ENCODE measurements around the gene RAD17.
"Not testable (repeated sequence)": the region's sequence is repeated elsewhere in the genome, so short reads cannot be mapped to it uniquely, and the experiment has no call there.

RAD17 gene, protein sequence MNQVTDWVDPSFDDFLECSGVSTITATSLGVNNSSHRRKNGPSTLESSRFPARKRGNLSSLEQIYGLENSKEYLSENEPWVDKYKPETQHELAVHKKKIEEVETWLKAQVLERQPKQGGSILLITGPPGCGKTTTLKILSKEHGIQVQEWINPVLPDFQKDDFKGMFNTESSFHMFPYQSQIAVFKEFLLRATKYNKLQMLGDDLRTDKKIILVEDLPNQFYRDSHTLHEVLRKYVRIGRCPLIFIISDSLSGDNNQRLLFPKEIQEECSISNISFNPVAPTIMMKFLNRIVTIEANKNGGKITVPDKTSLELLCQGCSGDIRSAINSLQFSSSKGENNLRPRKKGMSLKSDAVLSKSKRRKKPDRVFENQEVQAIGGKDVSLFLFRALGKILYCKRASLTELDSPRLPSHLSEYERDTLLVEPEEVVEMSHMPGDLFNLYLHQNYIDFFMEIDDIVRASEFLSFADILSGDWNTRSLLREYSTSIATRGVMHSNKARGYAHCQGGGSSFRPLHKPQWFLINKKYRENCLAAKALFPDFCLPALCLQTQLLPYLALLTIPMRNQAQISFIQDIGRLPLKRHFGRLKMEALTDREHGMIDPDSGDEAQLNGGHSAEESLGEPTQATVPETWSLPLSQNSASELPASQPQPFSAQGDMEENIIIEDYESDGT

DNA sequence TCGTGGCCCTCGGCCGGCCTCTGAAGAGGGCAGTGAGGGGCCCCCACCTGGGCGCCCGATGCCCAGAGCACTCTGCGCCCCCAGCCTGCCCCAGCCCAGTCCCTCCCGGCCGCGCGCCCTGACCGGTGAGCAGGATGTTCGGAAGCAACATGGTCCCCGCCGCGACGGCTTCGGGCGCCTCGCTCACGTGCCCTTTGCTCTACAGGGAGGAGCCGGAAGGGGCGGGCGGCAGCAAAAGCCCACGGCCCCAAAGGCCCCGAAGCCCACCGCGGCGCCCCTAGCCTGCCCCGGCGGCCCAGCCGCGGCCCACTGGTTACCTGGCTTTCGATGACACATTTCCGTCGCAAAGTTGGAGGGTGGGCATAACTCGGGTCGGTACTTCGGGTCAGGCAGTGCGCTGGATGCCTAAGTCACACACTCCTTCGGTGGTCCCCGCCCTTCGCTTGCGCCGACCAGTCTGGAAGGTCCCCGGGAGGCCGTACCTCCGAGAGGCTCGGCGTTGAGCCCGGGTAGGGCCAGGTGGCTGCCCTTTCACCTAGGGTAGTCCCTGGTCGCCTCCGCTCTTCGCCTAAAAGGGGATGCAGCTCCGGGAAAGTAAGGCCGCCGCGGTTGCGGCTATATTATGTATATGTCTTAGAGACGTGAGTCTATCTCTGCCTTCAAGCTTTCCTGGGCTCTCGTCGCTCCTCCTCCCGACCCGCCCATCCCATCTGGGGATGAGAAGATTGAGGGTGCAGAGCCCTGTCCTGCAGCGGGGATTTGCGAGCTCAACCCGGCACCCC lies at the start of gene RAD17, which contains the start of the genes AK6 and TAF9:
TSS of gene RAD17 (plus strand) at position 479 of the 782 bp plus-strand sequence. CDS start 2,391 bp downstream, outside the sequence.
TSS of gene AK6 (minus strand) at position 181 of the 782 bp plus-strand sequence. CDS start at position 151, 30 bp downstream.
TSS of gene TAF9 (minus strand) at position 181 of the 782 bp plus-strand sequence. CDS start 3,783 bp downstream, outside the sequence.
- DNase-seq (ENCODE audit: low read depth): peak; percentile 93

DNA sequence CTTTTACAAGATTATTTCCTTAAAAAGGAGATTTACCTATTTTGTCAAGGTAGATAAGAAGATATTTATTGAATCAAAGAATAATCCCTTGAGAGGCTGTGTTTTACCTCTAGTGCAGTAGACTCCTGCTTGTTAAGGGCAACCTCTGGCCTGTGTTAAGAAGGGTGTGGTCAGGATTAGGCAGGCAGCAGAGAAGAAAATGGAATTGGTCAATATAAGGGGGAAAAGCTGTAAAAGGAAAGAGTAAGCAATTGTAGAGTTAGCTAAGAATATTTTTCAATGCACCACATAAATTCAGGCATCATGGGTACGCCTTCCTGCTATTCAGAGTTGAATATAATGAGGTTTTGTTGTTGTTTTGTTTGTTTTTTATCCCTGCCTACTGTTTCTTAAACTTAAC lies 43.3 kb upstream of the RAD17 start:
- DNase-seq (ENCODE audit: low read depth): no peak

DNA sequence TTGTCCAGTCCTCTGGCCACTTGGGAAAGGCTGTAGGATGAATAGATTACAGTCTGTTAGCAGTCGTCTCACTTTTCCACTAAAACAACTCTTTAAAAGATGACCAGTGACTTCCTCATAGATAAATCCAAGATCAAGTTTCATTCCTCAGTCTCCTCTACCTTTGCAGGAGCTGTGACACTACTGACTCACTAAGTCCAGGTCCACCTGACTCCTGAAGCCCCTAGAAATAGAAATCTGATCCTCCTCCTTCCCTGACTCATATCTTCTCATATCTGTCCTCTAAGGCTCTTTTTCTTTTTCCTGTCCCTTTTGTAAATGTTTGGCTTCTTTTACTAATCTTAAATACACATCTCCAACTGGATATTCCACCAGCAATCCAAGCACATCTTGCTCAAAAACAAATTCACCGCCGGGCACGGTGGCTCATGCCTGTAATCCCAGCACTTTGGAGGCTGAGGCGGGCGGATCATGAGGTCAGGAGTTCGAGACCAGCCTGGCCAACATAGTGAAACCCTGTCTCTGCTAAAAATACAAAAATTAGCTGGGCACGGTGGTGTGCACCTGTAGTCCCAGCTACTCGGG lies 39.6 kb upstream of the RAD17 start:
- no peak for DNase-seq (ENCODE audit: low read depth)

DNA sequence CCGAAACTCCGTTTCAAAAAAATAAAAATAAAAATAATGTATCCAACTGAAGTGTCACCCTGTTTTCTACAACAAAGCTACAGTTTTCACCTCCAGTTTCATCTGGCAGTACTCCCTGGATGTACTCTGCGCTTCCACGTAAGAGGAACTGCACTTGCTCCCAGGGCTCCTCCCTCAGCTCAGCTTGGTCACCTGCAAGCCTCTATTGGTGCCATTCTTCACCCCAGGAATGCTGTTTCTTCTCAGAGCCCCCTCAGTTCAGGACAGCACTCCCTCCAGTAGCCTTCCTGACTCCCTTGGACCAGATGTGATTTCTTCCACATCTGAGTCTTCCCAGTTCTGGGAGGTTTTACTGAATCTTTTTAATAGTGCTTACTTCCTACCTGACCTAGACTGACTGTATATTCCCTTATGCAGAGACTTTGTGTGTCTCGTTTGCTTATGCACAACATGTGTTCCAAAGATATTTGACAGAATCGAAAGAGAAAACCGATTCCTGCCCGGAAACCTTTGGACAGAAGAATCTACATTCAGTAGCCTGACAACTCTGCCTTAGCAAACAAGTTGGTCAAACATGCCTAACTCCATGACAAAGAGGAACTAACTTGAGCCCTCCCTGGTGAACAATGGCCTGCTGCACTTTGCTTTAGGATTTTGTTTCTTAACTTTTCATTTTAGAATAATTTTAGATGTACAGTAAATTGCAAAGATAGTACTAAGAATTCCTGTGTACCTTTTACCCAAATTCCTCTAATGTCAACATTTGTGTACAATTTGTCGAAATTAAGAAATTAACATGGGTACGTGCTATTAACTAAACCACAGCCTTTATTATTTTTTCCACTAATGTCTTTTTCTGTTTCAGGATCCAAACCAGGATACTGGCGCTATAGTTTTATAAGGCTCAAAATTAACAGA lies 37.8 kb upstream of the RAD17 start:
- DNase-seq (ENCODE audit: low read depth): no peak

DNA sequence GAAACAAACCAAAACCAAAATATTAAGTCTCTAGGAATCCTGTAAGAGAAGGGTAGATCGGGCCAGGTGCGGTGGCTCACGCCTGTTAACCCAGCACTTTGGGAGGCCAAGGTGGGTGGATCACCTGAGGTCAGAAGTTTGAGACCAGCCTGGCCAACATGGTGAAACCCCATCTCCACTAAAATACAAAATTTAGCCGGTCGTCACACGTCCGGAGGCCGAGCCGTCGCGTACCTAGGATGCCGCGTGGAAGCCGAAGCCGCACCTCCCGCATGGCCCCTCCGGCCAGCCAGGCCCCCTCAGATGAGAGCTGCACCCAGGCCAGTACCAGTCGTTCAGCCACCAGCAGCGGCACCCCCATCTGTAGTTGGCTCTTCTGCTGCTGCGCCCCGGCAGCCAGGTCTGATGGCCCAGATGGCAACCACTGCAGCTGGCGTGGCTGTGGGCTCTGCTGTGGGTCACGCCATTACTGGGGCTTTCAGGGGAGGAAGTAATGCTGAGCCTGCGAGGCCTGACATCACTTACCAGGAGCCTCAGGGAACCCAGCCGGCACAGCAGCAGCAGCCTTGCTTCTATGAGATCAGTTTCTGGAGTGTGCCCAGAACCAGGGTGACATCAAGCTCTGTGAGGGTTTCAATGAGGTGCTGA lies 35.8 kb upstream of the RAD17 start:
- not testable (repeated sequence) for DNase-seq (ENCODE audit: low read depth)

DNA sequence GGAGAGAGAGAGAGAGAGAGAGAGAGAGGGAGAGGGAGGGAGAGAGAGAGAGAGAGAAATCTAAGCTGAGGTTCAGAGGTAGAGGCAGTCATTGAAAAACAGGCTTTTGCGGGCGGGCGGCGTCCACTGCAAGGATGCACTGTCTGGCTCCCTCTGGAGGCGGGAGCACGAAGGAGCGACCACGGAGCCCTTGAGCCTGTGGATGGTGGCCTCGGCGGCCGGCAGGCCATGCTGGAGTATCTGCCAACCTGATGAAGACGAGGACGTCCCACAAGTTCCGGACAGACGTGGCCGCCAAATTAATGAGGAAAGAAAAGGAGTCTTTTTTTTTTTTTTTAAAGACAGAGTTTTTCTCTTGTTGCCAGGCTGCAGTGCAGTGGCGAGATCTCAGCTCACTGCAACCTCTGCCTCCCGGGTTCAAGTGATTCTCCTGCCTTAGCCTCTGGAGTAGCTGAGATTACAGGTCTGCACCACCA lies 34.8 kb upstream of the RAD17 start:
- DNase-seq (ENCODE audit: low read depth): peak; percentile 82

DNA sequence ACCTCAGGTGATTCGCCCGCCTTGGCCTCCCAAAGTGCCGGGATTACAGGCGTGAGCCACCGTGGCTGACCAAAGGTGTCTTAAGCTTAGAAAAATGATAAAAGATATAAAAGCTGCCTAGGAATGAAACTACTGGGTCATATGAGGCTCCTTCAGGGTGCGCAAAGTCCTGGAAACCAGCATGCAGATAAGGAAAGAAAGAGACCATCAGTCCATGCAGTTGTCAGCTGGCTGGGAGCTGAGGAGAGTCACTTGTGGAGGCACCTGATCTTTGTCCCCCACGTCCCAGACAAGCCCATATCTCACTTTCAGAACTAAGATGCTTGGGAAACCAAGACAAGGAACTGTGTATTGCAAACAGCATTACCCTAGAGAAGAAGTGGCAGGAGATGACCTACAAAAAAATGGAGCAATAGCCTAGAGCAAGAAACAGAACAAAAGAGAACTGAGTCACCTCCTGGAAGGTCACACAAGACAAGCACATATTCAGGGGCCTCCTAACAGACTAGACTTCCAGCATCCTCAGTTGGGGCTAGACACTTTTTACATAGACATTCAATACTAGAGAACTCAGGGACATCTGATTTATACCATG lies 34.2 kb upstream of the RAD17 start:
- peak; percentile 52 for DNase-seq (ENCODE audit: low read depth)

DNA sequence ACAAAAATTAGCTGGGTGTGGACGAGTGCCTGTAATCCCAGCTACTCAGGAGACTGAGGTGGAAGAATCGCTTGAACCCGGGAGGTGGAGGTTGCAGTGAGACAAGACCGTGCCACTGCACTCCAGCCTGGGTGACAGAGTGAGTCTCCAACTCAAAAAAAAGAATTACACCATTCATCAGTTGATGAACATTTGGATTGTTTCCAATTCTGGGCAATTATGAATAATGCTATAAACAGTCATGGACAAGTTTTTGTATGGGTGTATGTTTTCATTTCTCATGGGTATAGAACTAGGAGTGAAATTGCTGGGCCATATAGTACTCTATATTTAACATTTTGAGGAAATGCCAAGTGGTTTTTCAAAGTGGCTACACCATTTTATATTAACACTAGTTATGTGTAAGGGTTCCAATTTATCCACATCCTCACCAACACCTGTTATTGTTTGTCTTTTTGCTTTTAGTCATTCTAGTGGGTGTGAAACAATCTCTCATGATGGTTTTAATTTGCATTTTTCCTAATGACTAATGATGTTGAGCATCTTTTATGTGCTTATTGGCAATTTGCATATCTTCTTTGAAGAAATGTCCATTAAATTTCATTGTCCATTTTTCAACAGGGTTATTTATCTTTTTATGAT lies 28.0 kb upstream of the RAD17 start:
- DNase-seq (ENCODE audit: low read depth): peak; percentile 31

DNA sequence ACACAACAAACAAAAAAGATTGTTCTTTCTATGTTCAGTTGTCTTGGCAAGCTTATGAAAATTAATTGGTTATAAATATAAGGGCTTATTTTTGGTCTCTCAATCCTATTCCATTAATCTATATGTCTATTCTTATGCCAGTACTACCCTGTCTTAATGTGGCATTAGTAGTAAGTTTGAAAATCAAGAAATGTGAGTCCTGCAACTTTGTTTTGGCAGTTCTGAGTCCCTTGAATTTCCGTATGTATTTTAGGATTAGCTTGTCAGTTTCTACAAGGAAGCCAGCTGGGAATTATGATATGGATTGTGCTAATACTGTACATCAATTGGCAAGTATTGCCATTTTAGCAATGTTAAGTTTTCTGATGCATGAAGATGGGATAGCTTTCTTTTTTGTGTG lies 26.5 kb upstream of the RAD17 start:
- DNase-seq (ENCODE audit: low read depth): no peak

DNA sequence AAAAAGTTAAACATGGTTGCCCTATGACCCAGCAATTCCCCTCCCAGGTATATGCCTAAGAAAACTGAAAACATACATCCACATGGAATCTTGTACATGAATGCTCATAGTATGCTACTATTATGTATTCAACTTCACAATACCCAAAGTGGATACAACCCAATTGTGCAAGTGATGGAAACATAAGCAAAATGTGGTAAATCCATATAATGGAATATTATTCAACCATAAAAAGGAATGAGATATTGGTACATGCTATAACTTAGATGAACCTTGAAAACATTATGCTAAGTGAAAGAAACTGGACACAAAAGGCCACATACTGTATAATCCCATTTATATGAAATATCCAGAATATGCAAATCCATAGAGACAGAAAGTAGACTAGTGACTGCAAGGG lies 19.0 kb upstream of the RAD17 start:
- DNase-seq (ENCODE audit: low read depth): no peak

DNA sequence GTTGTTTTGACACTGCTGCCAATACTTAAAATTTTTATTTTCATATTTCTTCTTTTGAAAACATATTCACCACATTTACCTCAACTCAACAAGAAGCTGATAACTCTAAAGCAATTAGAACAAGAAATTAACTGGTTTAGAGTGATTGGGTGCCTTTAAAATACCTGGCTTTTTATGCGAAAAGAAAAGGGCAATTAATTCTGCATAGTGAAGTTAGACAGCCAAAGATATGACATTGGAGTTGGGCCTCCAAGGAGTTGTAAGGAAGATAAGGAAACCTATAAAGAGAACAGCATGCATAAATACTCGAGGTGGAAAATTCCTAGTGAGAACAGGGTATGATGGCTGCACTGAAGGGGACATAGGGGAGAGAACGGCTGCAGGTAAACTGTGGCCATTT lies 9.9 kb upstream of the RAD17 start:
- DNase-seq (ENCODE audit: low read depth): no peak

DNA sequence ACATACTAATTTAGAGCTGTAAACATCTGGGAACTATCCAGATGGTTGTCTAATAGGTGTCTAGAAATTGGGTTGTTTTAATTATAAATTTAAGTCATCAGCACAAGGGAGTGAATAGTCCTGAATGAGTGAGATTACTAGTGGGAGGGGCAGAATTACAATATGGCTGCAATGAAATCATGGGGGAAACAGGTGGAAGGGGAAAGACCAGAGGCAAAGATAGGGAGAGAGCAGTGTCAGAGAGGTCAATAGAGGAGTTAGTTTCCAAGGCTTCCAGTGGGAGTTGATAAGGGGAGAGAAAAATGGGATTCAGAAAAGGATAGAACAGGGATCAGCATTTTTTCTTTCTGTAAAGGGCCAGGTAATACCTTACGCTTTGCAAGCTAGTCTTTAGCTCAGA lies 9.2 kb upstream of the RAD17 start:
- no peak for DNase-seq (ENCODE audit: low read depth)

DNA sequence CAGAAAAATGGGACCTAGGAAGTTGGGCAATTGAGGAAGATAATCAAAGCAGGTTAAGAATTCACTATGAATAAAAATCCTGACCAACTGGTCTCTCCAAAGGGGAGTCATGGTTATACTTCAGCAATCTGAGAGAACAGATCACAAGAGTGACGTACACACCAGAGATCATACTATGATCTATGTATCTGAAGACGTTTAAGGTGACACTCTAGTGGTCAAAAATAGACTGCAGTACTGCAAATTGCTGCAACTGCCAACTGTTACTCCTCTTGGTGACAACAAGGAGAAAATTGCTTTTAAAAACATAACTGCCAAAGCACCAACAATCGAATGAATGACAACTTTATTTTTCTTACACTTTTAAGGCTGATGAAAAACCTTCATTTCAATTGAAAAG lies 5.2 kb upstream of the RAD17 start:
- peak; percentile 48 for DNase-seq (ENCODE audit: low read depth)

DNA sequence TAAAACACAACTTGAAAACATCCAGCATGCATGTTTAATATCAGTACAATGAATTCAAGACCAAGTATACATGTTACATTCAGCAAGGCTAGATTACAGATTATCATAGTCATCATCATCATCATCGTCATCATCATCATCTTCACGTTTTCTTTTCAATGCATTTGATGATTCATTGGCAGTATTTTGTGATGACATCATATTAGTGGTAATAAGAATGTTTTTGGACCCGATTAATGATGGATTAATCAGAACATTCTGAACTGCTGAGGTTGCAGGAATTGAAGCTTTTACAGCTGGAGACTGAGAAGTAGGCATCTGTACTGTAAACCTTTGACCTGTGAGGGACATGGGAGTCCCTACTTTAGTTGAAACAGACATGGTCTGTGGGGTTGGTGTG lies 4.8 kb upstream of the RAD17 start:
- peak; percentile 42 for DNase-seq (ENCODE audit: low read depth)

DNA sequence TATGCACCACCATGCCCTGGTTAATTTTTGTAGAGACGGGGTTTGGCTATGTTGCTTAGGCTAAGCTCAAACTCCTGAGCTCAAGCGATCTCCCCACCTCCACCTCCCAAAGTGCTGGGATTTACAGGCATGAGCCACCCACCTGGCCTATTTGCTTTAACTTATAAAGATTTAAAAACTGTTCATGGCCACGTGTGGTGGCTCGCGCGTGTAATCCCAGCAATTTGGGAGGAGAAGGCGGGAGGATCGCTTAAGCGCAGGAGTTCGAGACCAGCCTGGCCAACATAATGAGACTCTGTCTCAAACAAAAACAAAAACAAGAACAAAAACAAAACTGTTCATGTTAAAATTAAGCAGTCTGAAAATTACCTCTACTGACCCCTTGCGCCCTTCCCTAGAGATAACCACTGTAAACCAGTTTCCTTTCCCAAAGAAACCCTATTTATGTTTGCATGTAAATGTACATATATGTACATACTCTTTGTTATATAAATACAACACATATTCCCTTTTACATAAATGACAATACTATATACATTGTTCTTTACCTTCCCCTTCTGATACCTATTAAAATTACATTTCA lies 1.8 kb upstream of the RAD17 start:
- no peak for DNase-seq (ENCODE audit: low read depth)

DNA sequence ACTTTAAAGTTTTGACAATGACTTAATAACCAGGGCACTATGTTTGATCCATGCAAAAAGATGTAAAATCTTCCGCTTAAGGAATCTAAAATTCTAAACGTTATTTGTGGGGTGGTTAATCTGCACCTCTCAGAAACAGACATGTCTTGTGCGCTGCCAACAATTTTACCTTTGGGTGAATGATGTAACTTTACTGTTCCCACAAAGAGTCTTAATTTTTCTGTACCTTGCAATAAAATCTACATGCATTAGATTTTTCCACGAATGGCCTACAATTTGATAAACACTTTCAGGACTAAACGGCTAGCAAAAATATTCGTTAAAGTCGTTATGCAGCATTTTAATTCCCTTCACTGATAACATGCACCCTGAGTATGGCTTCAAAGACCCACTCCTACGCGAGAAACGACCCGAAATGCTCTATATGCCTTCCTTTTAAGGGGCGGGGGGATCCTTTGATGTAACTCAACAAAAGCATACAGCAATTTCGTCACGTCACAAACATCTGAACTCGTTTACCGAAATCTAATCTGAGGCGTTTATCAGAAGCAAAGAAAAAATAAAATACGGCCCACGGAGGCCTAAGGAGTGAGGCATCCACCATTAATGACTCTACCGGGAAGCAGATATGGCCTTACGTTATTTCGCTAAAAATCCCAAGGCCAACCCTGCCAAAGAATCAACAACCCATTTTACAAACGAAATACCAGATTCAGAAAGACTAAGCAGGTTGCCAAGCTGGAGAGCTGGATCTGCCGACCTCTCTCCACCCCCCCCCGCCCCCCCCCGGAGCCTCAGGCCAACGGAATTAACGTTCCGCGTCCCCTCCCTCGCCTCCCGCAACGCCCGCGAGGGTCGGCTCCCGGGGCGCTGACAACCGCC lies 919 bp upstream of the RAD17 start:
- no peak for DNase-seq (ENCODE audit: low read depth)

DNA sequence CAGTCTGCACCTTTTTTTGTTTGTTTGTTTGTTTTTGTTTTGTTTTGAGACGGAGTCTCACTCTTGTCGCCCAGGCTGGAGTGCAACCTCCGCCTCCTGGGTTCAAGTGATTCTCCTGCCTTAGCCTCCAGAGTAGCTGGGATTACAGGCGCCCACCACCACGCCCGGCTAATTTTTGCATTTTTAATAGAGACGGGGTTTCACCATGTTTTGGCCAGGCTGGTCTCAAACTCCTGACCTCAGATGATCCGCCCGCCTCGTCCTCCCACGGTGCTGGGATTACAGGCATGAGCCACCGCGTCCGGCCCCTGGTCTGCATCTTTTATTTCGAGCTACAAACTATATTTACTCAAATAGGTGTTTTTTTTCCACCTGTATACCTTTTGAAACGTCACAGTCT lies 717 bp downstream of the RAD17 start:
- peak; percentile 18 for DNase-seq (ENCODE audit: low read depth)

DNA sequence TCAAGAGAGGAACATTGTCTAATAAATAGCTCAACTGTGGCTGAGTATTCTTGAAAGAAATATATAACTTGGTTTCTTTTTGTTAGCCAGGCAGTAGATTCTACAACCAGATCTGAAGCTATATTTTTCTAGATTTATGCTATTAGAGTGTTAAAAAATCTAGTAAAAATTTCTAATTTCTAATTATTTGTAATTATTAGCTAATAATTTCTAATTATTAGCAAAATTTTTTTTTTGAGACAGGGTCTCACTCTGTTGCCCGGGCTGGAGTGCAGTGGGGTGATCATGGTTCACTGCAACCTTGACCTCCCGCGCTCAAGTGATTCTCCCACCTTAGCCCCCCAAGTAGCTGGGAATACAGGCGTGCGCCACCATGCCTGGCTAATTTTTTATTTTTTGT lies 2.8 kb downstream of the RAD17 start:
- DNase-seq (ENCODE audit: low read depth): no peak
